HS-5 (cell line): ENCODE results near the gene RPS6KB2.
"Not testable (repeated sequence)": the region's sequence is repeated elsewhere in the genome, so short reads cannot be mapped to it uniquely, and the experiment has no call there.

Experiments used
- DNase-seq: peaks from one replicate; pipeline ENCODE4 v3.0.0-alpha.2; 2012; ENCODE audit warnings: low read depth

The RPS6KB2 gene

GRCh38 chr11:67397986-67398660, 30.2 kb upstream of the RPS6KB2 start:
- DNase-seq = no peak

GRCh38 chr11:67398661-67399563, 29.4 kb upstream of the RPS6KB2 start:
- no peak for DNase-seq

GRCh38 chr11:67400251-67400941, 27.9 kb upstream of the RPS6KB2 start:
- DNase-seq = no peak

- no peak for DNase-seq
Observed at GRCh38 chr11:67400942-67401494, 27.3 kb upstream of the RPS6KB2 start.

- DNase-seq = peak; percentile 47
Observed at GRCh38 chr11:67401495-67402191, 26.7 kb upstream of the RPS6KB2 start, which contains the start of gene PPP1CA. Gene PPP1CA, minus strand, starts transcription at chr11:67401858. Its CDS starts 76 bp downstream, at chr11:67401782.

- not testable (repeated sequence) for DNase-seq
Observed at GRCh38 chr11:67402192-67402839, 26.0 kb upstream of the RPS6KB2 start.

GRCh38 chr11:67403085-67403484, 25.2 kb upstream of the RPS6KB2 start:
- not testable (repeated sequence) for DNase-seq

- no peak for DNase-seq
Observed at GRCh38 chr11:67404515-67405195, 23.6 kb upstream of the RPS6KB2 start.

- no peak for DNase-seq
Observed at GRCh38 chr11:67405196-67405567, 23.1 kb upstream of the RPS6KB2 start.

GRCh38 chr11:67405688-67406339, 22.5 kb upstream of the RPS6KB2 start:
- DNase-seq = no peak

GRCh38 chr11:67406420-67406968, 21.8 kb upstream of the RPS6KB2 start:
- DNase-seq = no peak

- no peak for DNase-seq
Observed at GRCh38 chr11:67406969-67407687, 21.2 kb upstream of the RPS6KB2 start.

GRCh38 chr11:67407688-67408163, 20.6 kb upstream of the RPS6KB2 start:
- no peak for DNase-seq

- DNase-seq = no peak
Observed at GRCh38 chr11:67408437-67409200, 19.7 kb upstream of the RPS6KB2 start.

GRCh38 chr11:67409261-67409666, 19.0 kb upstream of the RPS6KB2 start:
- DNase-seq = no peak

- DNase-seq = no peak
Observed at GRCh38 chr11:67409781-67410368, 18.4 kb upstream of the RPS6KB2 start.

- DNase-seq = no peak
Observed at GRCh38 chr11:67410369-67410831, 17.9 kb upstream of the RPS6KB2 start.
